Hepatocyte (in vitro differentiated cells): ENCODE measurements around the gene MYO18B.

ENCODE experiments used
- EZH2phosphoT487 ChIP-seq: fragments of 200-600 bp; sonication (generic); IDR thresholded peaks from one replicate; pipeline ENCODE4 v1.6.1; 2018; ENCODE audit warnings: antibody characterized with exemption, mild to moderate bottlenecking, low read depth, moderate library complexity; ENCODE audit not compliant: unreplicated experiment, severe bottlenecking
- TF ChIP-seq, protein P1 (sequence below): fragments of 200-600 bp; sonication (generic); IDR thresholded peaks from 2 replicates; pipeline ENCODE4 v1.5.1; 2016; ENCODE audit warnings: antibody characterized with exemption, mild to moderate bottlenecking; ENCODE audit not compliant: poor library complexity

DNA sequence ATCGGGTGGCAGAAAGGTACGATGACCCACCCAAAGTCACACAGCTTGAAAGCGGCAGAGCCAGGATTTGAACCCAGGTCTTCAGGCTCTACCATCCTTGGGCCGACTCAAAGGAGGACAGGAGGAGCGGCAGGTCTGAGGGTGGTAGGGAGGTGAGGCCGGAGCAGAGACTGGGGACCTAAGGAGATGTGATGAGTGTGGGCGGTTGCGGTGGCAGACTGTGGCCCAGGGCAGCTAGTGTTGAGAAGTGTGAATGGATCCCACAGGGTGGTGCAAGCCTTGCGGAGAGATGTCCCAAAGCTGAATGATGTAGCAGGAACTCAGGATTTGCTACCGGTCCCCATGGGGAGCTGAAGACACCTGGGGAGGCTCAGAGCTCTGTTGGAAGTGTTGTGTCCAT is 180.2 kb downstream of the MYO18B start:
- TF ChIP-seq, protein P1, sequence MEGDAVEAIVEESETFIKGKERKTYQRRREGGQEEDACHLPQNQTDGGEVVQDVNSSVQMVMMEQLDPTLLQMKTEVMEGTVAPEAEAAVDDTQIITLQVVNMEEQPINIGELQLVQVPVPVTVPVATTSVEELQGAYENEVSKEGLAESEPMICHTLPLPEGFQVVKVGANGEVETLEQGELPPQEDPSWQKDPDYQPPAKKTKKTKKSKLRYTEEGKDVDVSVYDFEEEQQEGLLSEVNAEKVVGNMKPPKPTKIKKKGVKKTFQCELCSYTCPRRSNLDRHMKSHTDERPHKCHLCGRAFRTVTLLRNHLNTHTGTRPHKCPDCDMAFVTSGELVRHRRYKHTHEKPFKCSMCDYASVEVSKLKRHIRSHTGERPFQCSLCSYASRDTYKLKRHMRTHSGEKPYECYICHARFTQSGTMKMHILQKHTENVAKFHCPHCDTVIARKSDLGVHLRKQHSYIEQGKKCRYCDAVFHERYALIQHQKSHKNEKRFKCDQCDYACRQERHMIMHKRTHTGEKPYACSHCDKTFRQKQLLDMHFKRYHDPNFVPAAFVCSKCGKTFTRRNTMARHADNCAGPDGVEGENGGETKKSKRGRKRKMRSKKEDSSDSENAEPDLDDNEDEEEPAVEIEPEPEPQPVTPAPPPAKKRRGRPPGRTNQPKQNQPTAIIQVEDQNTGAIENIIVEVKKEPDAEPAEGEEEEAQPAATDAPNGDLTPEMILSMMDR: no peak
- TF ChIP-seq EZH2phosphoT487: no peak
